BLaER1 treated with 17β-estradiol and CSF1 and Interleukin-3, amounts not matched to agents 10 nM and 100 nM (cell line): ENCODE data around the gene ZNF383.
A peak's percentile ranks its signal among the peaks of the same experiment; 100 is the strongest.
"Not testable (repeated sequence)": the region's sequence is repeated elsewhere in the genome, so short reads cannot be mapped to it uniquely, and the experiment has no call there.

Experiments
- H3K27ac ChIP-seq, 11 experiments: shearing (Covaris generic); formaldehyde crosslinking; 2 replicates each; pipeline ENCODE4 v1.8.1; 2022
- H3K27me3 ChIP-seq, 11 experiments: shearing (Covaris generic); formaldehyde crosslinking; 2 replicates each; pipeline ENCODE4 v1.8.1; 2022
- H3K36me3 ChIP-seq, 11 experiments: shearing (Covaris generic); formaldehyde crosslinking; 2 replicates each; pipeline ENCODE4 v1.8.1; 2022
- H3K4me1 ChIP-seq, 10 experiments: shearing (Covaris generic); formaldehyde crosslinking; 2 replicates each; pipeline ENCODE4 v1.8.1; 2022
- H3K4me2 ChIP-seq, 11 experiments: shearing (Covaris generic); formaldehyde crosslinking; 2 replicates each; pipeline ENCODE4 v1.8.1; 2022
- H3K4me3 ChIP-seq, 10 experiments: shearing (Covaris generic); formaldehyde crosslinking; 2 replicates each; pipeline ENCODE4 v1.8.1; 2022
- H3K9ac ChIP-seq, 11 experiments: shearing (Covaris generic); formaldehyde crosslinking; 2 replicates each; pipeline ENCODE4 v1.8.1; 2022
- H3K9me3 ChIP-seq, 11 experiments: shearing (Covaris generic); formaldehyde crosslinking; replicated peaks in 1 of 11; 2 replicates each; pipeline ENCODE4 v1.8.1; 2022
- H4K20me1 ChIP-seq, 11 experiments: shearing (Covaris generic); formaldehyde crosslinking; 2 replicates each; pipeline ENCODE4 v1.8.1; 2022

ZNF383 gene

DNA sequence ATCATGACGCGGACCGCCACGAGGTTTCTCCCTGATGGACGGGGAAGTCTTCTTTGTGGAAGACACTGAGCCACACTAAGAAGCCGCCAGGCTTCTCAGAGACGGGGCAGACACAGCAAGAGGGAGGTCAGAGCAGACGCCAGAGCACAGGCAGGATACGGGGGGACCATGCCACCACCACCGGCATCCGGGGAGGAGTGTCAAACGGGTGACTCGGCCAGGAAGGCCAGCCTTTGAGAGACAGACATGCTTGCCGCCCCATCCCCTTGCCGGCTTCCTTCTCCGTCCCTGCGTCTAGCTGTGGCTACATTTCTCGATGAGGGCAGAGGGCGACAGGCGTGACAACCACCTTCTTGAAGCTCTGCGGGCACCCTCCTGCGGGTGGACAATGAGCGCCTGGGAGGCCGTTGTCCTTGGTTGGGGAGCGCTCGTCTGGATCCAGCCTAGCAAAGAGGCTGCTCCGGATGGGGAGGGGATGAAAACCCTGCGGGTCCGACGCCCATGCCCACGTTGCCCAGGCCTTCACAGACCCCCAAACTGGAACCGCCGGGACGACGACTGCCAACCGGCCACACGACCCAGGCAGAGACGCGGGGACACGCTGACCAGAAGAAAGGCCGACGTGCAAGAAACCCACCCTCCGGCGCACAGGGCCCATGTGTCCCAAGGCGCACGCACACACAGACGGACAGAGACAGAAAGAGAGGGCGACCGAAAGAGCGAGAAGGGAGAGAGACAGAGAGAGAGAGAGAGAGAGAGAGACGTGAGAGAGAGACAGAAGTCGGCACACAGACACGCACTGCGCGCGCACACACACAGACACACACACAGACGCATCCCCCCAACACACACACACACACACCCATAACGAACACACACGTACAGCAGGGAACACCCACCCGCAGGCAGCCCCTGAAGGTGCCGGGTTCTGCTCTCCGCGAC lies 75.3 kb downstream of the ZNF383 start:
- H4K20me1 ChIP-seq, H3K4me1 ChIP-seq, H3K36me3 ChIP-seq, H3K27ac ChIP-seq, H3K27me3 ChIP-seq, H3K9ac ChIP-seq, H3K4me2 ChIP-seq: not testable (repeated sequence)
- H3K9me3 ChIP-seq, result peaks cover 16 to 21% (median 17%) of the 10 kb centered on the region in 11 experiments
- H3K4me3 ChIP-seq, result peak overlapping the region in 5 of 10 experiments; percentile 16 to 46 (median 33); a peak in 6 of 20 replicates

DNA sequence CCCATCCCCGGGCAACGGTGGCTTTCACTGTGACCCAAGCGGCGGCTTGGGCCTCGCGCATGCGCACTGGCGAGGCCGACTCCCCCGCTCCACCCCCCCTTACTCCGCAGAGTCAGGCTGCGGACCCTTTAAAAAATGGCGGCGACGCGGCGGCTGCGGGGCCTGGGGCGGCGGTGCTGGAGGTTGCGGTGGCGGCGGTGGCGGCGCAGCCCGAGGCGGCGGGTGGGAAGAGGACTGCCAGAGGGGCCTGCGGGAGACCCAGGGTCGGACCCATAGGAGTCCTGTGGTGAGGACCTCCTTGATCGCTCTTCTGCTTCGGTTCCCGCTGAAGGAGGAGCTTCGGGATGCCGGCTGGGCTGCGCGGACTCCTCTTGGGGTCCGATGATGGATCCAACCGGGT lies 76.2 kb downstream of the ZNF383 start:
- H3K27me3 ChIP-seq, H3K36me3 ChIP-seq, H3K27ac ChIP-seq, H3K4me2 ChIP-seq, H3K4me1 ChIP-seq, H4K20me1 ChIP-seq, H3K4me3 ChIP-seq, H3K9ac ChIP-seq: not testable (repeated sequence)
- peaks cover 14 to 18% (median 14%) of the 10 kb centered on the region in 11 experiments for H3K9me3 ChIP-seq
